OCI-LY7 (cell line): ENCODE data around the gene MYO7A.

Experiments
- CTCF ChIP-seq: fragments of 200-600 bp; sonication (generic); conservative IDR thresholded peaks from 2 replicates; pipeline ENCODE4 v1.5.1; 2014; ENCODE audit warnings: mild to moderate bottlenecking, antibody characterized with exemption, low read length, moderate library complexity, mixed read lengths
- EZH2phosphoT487 ChIP-seq: fragments of 200-600 bp; sonication (generic); IDR thresholded peaks from 2 replicates; pipeline ENCODE4 v1.6.1; 2018; ENCODE audit warnings: low read depth, borderline replicate concordance, mild to moderate bottlenecking, mixed run types, antibody characterized with exemption, low read length, moderate library complexity, mixed read lengths

- TF ChIP-seq CTCF (no peak), EZH2phosphoT487 (no peak)
Measured at GRCh38 chr11:77217156-77217555, 89.1 kb downstream of the MYO7A start.
